IgD-negative memory B cell (primary cell): ENCODE results near the gene SFXN5. TPM values are rescaled to one million over a fixed set of nuclear protein-coding genes. Genes with fewer than 3 reads are reported as not detected.
A peak's percentile ranks its signal among the peaks of the same experiment; 100 is the strongest.

Experiments
- H3K27ac Mint-ChIP-seq, 3 donors: one replicate each; pipeline ENCODE4 v1.8.0; 2020 to 2022; ENCODE audit warnings: mild to moderate bottlenecking in 3 of 3, mixed read lengths in 3 of 3, moderate library complexity in 1 of 3
- H3K27me3 Mint-ChIP-seq: one replicate; pipeline ENCODE4 v1.8.0; 2021; ENCODE audit warnings: mixed read lengths
- H3K36me3 Mint-ChIP-seq: one replicate; pipeline ENCODE4 v1.8.0; 2020; ENCODE audit warnings: mild to moderate bottlenecking, mixed read lengths
- H3K4me1 Mint-ChIP-seq, 3 donors: one replicate each; pipeline ENCODE4 v1.8.0; 2020 to 2022; ENCODE audit warnings: mixed read lengths in 3 of 3, mild to moderate bottlenecking in 1 of 3
- H3K4me3 Mint-ChIP-seq, 4 donors: one replicate each; pipeline ENCODE4 v1.8.0; 2020 to 2022; ENCODE audit warnings: mild to moderate bottlenecking in 4 of 4, mixed read lengths in 4 of 4, moderate library complexity in 3 of 4
- H3K9me3 Mint-ChIP-seq, 3 donors: one replicate each; pipeline ENCODE4 v1.8.0; 2020 to 2021; ENCODE audit warnings: mixed read lengths in 3 of 3, mild to moderate bottlenecking in 1 of 3
- polyA plus RNA-seq: library from polyadenylated mRNA; unstranded; fragments of 300-500 nt; fragmentation: Illumina TruSeq; gene quantifications from one replicate; pipeline ENCODE4 v1.2.3, GENCODE V29; 2021

The SFXN5 gene
- polyA plus RNA-seq, 1 donor from 2014 or later = 2.8 TPM

DNA sequence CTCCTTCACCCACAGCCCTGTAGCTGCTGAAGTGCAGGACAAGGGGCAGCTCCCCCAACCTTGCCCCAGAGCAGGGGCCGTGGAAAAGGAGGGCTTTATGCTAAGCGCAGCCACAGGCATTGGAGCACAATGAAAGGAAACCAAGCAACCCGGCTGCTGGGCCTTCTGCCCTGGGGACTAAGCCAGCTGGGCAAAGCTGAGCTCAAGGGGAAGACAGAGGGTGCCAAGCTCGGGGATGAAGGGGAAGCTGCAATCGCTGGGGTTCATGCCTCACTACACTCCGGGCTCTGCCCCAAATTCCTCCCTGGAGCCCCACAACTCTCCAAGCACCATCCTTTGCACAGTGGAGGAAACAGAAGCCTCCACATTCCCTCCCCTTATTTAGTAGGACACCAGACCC, 12.4 kb downstream of the SFXN5 start:
- H3K27ac Mint-ChIP-seq = no peak overlapping the region
- H3K4me1 Mint-ChIP-seq = no peaks in the 10 kb centered on the region
- peaks cover 12% of the 10 kb centered on the region for H3K36me3 Mint-ChIP-seq
- no peak overlapping the region for H3K4me3 Mint-ChIP-seq
- H3K9me3 Mint-ChIP-seq = no peaks in the 10 kb centered on the region
- no peaks in the 10 kb centered on the region for H3K27me3 Mint-ChIP-seq

DNA sequence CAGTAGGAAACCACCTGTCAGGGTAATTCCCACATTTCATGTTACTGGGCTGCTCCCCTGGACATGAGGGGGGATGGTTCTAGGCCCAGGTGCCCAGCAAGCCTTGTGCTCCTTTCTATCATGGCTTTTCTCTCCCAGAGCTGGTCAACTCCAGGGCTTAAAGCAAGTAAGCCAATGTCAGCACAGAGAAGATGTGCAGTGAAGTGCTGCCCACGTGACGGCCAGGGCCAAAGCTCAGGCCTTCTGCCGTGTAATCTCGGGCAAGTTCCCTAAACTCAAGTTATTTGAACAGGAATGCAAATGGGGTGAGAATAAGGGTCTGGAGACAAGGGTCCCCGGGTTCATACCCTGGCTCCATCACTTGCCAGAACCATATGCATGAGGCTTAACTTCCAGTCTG, 16.5 kb downstream of the SFXN5 start:
- H3K4me3 Mint-ChIP-seq = peak overlapping the region in 1 of 4 donors; percentile 5
- H3K4me1 Mint-ChIP-seq = peaks cover 0 to 2% (median 0%) of the 10 kb centered on the region in 3 donors
- no peaks in the 10 kb centered on the region for H3K27me3 Mint-ChIP-seq
- peaks cover 13% of the 10 kb centered on the region for H3K36me3 Mint-ChIP-seq
- H3K27ac Mint-ChIP-seq = peak overlapping the region in 1 of 3 donors; percentile 50
- no peaks in the 10 kb centered on the region for H3K9me3 Mint-ChIP-seq

DNA sequence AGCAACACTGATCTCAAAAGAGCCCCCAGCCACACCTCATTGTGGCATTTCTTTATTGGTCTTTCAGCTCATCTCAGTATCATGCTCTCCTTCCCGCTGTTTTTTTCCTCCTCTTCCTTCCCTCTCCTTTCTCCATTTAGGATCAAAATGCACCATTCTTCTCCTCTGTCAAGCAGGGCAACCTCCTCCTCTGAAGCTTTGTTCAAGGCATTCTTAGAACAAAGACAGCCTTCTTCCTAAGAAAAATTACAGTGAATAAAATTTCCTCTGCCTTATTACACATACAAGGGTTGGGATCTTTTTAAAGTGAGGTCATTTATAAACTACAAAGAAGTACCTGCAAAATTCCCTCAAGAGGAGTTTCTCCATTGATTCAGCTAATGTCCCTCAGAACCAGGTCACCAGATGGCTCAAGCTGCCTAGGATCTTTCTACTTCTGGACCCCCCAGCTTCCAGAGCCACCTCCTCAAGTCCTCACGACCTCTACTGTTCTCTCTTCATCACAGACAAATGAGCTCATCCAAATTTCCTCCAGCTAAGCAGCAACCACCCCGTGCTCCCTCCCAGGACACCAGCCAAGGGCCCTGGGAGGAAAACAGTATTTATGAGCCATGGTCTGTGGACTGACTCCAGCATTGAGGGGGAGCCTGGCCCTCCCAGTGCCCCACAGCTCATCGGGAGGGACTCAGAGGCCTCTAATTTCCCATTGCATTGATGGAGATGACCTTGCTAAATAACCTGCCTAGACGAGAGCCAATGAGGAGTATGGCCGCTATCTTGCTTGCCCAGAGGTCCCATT, 18.0 kb downstream of the SFXN5 start:
- H3K36me3 Mint-ChIP-seq = peaks cover 13% of the 10 kb centered on the region
- H3K4me1 Mint-ChIP-seq = peaks cover 0 to 2% (median 0%) of the 10 kb centered on the region in 3 donors
- no peak overlapping the region for H3K27ac Mint-ChIP-seq
- H3K27me3 Mint-ChIP-seq = no peaks in the 10 kb centered on the region
- H3K4me3 Mint-ChIP-seq = no peak overlapping the region
- H3K9me3 Mint-ChIP-seq = no peaks in the 10 kb centered on the region

GRCh38 chr2:73050121-73050545, 21.4 kb downstream of the SFXN5 start:
- no peak overlapping the region for H3K27ac Mint-ChIP-seq
- H3K27me3 Mint-ChIP-seq = no peaks in the 10 kb centered on the region
- peaks cover 4% of the 10 kb centered on the region for H3K36me3 Mint-ChIP-seq
- H3K4me1 Mint-ChIP-seq = peaks cover 0 to 2% (median 0%) of the 10 kb centered on the region in 3 donors
- no peak overlapping the region for H3K4me3 Mint-ChIP-seq
- H3K9me3 Mint-ChIP-seq = peaks cover 0 to 2% (median 0%) of the 10 kb centered on the region in 3 donors

GRCh38 chr2:73043929-73044832, 27.3 kb downstream of the SFXN5 start:
- Mint-ChIP-seq H3K36me3 (peaks cover 6% of the 10 kb centered on the region), H3K4me1 (no peaks in the 10 kb centered on the region), H3K27ac (no peak overlapping the region), H3K4me3 (no peak overlapping the region), H3K9me3 (peaks cover 0 to 2% (median 0%) of the 10 kb centered on the region in 3 donors), H3K27me3 (no peaks in the 10 kb centered on the region)

- Mint-ChIP-seq H3K9me3 (peaks cover 0 to 2% (median 0%) of the 10 kb centered on the region in 3 donors), H3K4me3 (no peak overlapping the region), H3K4me1 (no peaks in the 10 kb centered on the region), H3K36me3 (peaks cover 7% of the 10 kb centered on the region), H3K27ac (no peak overlapping the region), H3K27me3 (no peaks in the 10 kb centered on the region)
Observed at GRCh38 chr2:73043276-73043675, 28.2 kb downstream of the SFXN5 start.

DNA sequence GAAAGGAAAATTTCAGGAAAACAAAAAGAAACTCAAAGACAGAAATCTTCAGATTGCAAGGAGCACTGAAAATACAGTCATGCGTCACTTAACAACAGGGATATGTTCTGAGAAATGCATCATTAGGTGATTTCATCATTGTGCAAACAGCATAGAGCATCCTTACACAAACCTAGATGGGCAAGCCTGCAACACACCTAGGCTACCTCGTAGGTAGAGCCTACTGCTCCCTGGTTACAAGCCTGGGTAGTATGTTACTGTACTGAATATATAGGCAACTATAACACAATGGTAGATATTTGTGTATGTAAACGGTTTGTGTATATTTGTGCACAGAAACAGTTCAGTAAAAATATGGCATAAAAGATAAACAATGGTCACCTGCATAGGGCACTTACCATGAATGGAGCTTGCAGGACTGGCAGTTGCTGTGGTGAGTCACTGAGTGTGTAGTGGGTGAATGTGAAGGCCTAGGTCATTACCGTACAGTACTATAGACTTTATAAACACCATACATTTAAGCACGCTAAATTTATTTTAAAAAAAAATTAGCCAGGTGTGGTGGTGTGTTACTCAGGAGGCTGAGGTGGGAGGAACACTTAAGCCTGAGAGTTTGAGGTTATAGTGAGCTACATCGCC, 33.4 kb downstream of the SFXN5 start:
- H3K4me1 Mint-ChIP-seq = peaks cover 0 to 5% (median 4%) of the 10 kb centered on the region in 3 donors
- peaks cover 12% of the 10 kb centered on the region for H3K36me3 Mint-ChIP-seq
- H3K27me3 Mint-ChIP-seq = no peaks in the 10 kb centered on the region
- H3K4me3 Mint-ChIP-seq = no peak overlapping the region
- H3K9me3 Mint-ChIP-seq = no peaks in the 10 kb centered on the region
- no peak overlapping the region for H3K27ac Mint-ChIP-seq

- H3K27ac Mint-ChIP-seq = no peak overlapping the region
- H3K4me1 Mint-ChIP-seq = peaks cover 0 to 5% (median 5%) of the 10 kb centered on the region in 3 donors
- H3K36me3 Mint-ChIP-seq = peaks cover 12% of the 10 kb centered on the region
Observed at GRCh38 chr2:73036766-73037165, 34.7 kb downstream of the SFXN5 start.

DNA sequence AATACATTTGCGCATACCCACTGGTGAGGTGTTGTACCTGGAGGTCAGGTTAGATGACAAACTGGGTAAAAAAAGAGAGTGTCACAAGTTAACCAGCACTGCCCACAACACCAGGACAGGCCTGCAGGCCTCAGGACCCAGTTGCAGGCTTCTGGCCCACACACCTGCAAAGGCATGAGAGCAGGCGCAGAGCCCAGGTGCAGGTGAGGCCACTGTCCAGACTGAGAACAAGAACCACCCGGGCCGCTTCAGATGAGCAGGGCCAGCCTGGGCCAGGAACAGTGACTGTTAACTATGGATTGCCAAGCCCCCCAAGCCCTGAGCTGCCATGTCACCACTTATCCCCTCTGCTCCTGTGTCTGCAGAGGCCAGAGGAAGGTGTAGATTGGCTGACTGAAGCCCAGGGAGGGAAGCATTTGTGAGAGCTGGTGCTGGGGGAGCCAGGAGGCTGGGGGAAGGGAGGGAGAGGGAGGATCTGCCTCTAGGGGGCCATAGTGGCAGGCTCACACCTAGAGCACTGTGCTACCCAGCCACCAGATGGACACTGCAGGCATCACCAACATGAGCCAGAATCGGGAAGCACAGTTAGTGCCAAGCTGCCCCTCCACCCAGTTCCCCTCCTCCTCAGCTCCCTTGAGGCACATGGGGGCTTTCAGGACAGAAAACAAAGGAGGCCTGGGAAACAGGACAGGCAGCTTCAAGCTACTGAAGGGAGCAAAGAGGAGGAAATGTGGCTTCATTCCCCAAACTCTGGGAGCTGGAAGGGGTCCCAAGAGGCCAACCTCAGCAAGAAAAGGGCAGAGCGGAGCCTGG, 35.4 kb downstream of the SFXN5 start:
- Mint-ChIP-seq H3K36me3 (peaks cover 11% of the 10 kb centered on the region), H3K27me3 (no peaks in the 10 kb centered on the region), H3K4me3 (no peak overlapping the region), H3K4me1 (peaks cover 0 to 5% (median 5%) of the 10 kb centered on the region in 3 donors), H3K27ac (no peak overlapping the region), H3K9me3 (no peaks in the 10 kb centered on the region)

More at GRCh38 chr2:73036766-73037165, 34.7 kb downstream of the SFXN5 start:
- H3K4me3 Mint-ChIP-seq = no peak overlapping the region
- H3K27me3 Mint-ChIP-seq = no peaks in the 10 kb centered on the region
- no peaks in the 10 kb centered on the region for H3K9me3 Mint-ChIP-seq

- no peaks in the 10 kb centered on the region for H3K9me3 Mint-ChIP-seq
- no peaks in the 10 kb centered on the region for H3K27me3 Mint-ChIP-seq
- H3K4me3 Mint-ChIP-seq = no peak overlapping the region
- H3K4me1 Mint-ChIP-seq = peaks cover 0 to 5% (median 5%) of the 10 kb centered on the region in 3 donors
- H3K36me3 Mint-ChIP-seq = peaks cover 10% of the 10 kb centered on the region
- H3K27ac Mint-ChIP-seq = peak overlapping the region in 1 of 3 donors; percentile 67
Observed at GRCh38 chr2:73034661-73035375, 36.7 kb downstream of the SFXN5 start.

- Mint-ChIP-seq H3K4me3 (no peak overlapping the region), H3K9me3 (no peaks in the 10 kb centered on the region), H3K36me3 (peaks cover 5% of the 10 kb centered on the region), H3K27me3 (no peaks in the 10 kb centered on the region), H3K27ac (no peak overlapping the region), H3K4me1 (peaks cover 0 to 5% (median 5%) of the 10 kb centered on the region in 3 donors)
Observed at GRCh38 chr2:73033766-73034381, 37.6 kb downstream of the SFXN5 start.

GRCh38 chr2:73033142-73033765, 38.3 kb downstream of the SFXN5 start:
- Mint-ChIP-seq H3K27ac (no peak overlapping the region), H3K4me1 (peaks cover 0 to 5% (median 5%) of the 10 kb centered on the region in 3 donors), H3K27me3 (no peaks in the 10 kb centered on the region), H3K4me3 (no peak overlapping the region), H3K9me3 (no peaks in the 10 kb centered on the region), H3K36me3 (peaks cover 8% of the 10 kb centered on the region)

DNA sequence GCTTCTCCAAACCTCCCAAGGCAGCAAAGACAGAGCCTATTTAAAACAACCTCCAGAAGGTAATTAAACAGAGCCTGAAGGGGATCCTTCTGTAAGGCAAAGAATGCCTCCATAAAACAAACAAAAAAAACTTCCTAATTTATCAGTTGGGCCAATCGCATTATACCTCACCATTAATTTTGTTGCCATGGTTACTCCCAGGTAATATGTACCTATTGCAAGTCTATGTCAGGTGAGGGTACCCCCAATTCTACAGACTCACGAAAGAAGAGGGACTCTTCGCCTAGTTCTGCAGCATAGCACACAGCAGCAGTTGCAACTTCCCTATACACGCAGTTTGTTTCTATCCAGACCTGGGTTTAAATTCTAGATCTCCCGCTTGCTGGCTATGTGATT, 38.8 kb downstream of the SFXN5 start:
- no peaks in the 10 kb centered on the region for H3K9me3 Mint-ChIP-seq
- H3K4me1 Mint-ChIP-seq = peaks cover 0 to 5% (median 5%) of the 10 kb centered on the region in 3 donors
- H3K36me3 Mint-ChIP-seq = peaks cover 8% of the 10 kb centered on the region
- no peaks in the 10 kb centered on the region for H3K27me3 Mint-ChIP-seq
- no peak overlapping the region for H3K4me3 Mint-ChIP-seq
- no peak overlapping the region for H3K27ac Mint-ChIP-seq
